Left kidney (tissue), 2 donors: ENCODE results near the gene LRMDA. TPM values are rescaled to one million over a fixed set of nuclear protein-coding genes. Genes with fewer than 3 reads are reported as not detected.

ENCODE experiments used
- DNase-seq: peaks from one replicate; pipeline ENCODE4 v3.0.0-alpha.2; 2013
- polyA plus RNA-seq: library from polyadenylated mRNA; unstranded; fragments of 120-200 nt; gene quantifications from one replicate; pipeline ENCODE4 v1.2.1, GENCODE V29; 2013; ENCODE audit not compliant: insufficient read length

LRMDA gene
- polyA plus RNA-seq, 1 donor: 18.0 TPM

- DNase-seq: no peak
These were observed 277.8 kb downstream of the LRMDA start for GRCh38 chr10:75709245-75709644.

GRCh38 chr10:75709811-75710210 lies 278.4 kb downstream of the LRMDA start:
- no peak for DNase-seq

GRCh38 chr10:75712242-75712880 lies 280.9 kb downstream of the LRMDA start:
- DNase-seq: no peak

GRCh38 chr10:75716506-75716905 lies 285.1 kb downstream of the LRMDA start:
- DNase-seq: no peak

GRCh38 chr10:75717126-75717916 lies 285.9 kb downstream of the LRMDA start:
- DNase-seq: no peak

GRCh38 chr10:75718991-75719390 lies 287.6 kb downstream of the LRMDA start:
- no peak for DNase-seq

GRCh38 chr10:75720157-75720556 lies 288.7 kb downstream of the LRMDA start:
- DNase-seq: no peak

GRCh38 chr10:75722020-75722419 lies 290.6 kb downstream of the LRMDA start:
- DNase-seq: no peak

GRCh38 chr10:75722609-75723008 lies 291.2 kb downstream of the LRMDA start:
- no peak for DNase-seq

- no peak for DNase-seq
These were observed 292.0 kb downstream of the LRMDA start for GRCh38 chr10:75723319-75723980.

- no peak for DNase-seq
These were observed 292.6 kb downstream of the LRMDA start for GRCh38 chr10:75724047-75724446.

- DNase-seq: no peak
These were observed 295.4 kb downstream of the LRMDA start for GRCh38 chr10:75726522-75727483.

GRCh38 chr10:75730847-75731246 lies 299.4 kb downstream of the LRMDA start:
- no peak for DNase-seq

- DNase-seq: no peak
These were observed 301.9 kb downstream of the LRMDA start for GRCh38 chr10:75733135-75733890.

GRCh38 chr10:75736151-75736640 lies 304.8 kb downstream of the LRMDA start:
- DNase-seq: no peak

- no peak for DNase-seq
These were observed 305.6 kb downstream of the LRMDA start for GRCh38 chr10:75736889-75737579.

GRCh38 chr10:75737580-75737949 lies 306.1 kb downstream of the LRMDA start:
- DNase-seq: no peak

- DNase-seq: no peak
These were observed 307.5 kb downstream of the LRMDA start for GRCh38 chr10:75738924-75739323.

- DNase-seq: no peak
These were observed 308.2 kb downstream of the LRMDA start for GRCh38 chr10:75739414-75740143.

- DNase-seq: no peak
These were observed 309.1 kb downstream of the LRMDA start for GRCh38 chr10:75740541-75740940.
